Islet of Langerhans (tissue), 1 donor: ENCODE results near the gene HAUS7.

Experiments
- FAIRE-seq: peaks from one replicate; lab custom pipeline; 2011; peaks lifted over from hg19 to GRCh38; lab: Jason Lieb, UNC

Gene HAUS7

DNA sequence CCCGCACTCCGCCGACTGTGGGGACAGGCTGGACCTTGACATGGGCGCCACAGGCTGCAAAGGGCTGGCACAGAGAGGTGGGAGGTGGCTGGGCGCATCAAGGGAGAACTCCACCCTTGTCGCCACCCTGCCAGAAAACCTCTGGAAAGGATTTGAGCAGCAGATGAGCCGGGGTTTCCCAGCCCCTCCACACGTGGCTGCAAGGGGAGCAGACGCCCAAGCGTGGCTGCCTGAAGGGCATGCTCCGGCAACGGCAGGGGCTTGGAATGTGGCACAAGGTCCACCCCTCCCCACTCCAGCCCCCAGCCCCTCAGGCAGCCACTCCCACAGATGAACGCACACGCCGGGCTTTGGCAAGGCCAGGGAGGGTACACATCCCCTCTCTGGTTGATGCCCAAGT, 29.0 kb upstream of the HAUS7 start:
- FAIRE-seq: no peak

- FAIRE-seq: no peak
Measured at GRCh38 chrX:153498453-153498852, 28.1 kb upstream of the HAUS7 start.

- no peak for FAIRE-seq
Measured at GRCh38 chrX:153496590-153496959, 26.2 kb upstream of the HAUS7 start.

GRCh38 chrX:153495903-153496589, 25.7 kb upstream of the HAUS7 start:
- no peak for FAIRE-seq

DNA sequence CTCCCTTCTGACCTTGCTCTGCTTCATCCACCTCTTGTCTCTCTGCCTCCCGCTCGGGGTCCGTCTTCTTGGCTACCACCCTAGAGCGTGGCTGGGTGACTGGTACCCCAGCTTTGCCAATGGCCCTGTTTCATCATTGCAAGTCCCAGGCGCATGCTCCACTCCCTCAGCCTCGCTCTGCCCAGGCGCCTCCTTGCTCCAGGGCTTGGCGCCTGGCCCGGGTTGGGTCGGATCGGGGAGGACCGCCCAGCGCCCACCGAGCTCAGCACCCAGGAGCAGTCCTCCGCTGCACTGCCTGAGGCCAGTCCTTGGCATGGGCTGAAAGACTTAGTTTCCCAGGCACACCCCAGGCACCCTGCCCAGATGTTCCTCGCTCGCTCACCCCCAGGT, 25.0 kb upstream of the HAUS7 start:
- FAIRE-seq: no peak

- FAIRE-seq: no peak
Measured at GRCh38 chrX:153494541-153495361, 24.4 kb upstream of the HAUS7 start, which contains the start of gene BGN. BGN (plus strand) TSS chrX:153494980; CDS start chrX:153504632, 9,652 bp downstream.

- FAIRE-seq: no peak
Measured at GRCh38 chrX:153494061-153494460, 23.7 kb upstream of the HAUS7 start.

DNA sequence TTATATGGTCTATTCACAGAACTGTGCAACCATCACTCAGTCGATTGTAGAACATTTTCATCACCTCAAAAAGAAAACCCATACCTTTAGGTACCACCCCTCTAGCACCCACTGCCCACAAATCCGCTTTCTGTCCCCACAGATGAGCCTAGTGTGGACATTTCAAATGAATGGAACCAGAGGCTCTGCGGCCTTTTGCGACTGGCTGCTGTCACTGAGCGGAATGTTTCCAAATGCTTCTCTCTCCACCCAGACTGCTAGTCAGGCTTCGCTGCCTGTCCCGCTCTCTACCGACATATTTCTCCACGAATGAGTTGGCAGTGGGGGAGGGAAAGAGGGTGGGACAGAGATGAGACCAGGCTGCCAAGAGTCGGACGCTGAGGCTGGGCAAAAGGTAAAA, 22.7 kb upstream of the HAUS7 start:
- FAIRE-seq: no peak

DNA sequence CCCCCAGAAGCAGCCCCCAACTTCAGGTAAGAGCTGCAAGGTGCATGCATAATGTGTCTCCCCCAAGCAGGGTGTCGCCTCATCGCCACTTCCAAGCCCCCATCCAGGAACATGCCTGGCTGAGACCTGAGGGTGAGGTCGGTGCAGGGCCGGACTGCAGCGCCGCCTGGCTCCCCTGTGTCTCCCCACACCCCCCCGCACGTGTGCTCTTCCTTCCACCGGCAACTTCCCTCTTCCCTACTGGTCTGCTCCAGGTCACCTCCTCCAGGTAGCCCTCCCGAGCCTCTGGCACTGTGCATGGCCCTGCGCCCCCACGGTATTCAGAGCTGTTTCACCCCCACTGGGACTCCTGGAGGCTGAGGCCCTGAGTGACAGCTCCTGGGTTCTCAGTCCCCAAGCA, 22.2 kb upstream of the HAUS7 start:
- no peak for FAIRE-seq

DNA sequence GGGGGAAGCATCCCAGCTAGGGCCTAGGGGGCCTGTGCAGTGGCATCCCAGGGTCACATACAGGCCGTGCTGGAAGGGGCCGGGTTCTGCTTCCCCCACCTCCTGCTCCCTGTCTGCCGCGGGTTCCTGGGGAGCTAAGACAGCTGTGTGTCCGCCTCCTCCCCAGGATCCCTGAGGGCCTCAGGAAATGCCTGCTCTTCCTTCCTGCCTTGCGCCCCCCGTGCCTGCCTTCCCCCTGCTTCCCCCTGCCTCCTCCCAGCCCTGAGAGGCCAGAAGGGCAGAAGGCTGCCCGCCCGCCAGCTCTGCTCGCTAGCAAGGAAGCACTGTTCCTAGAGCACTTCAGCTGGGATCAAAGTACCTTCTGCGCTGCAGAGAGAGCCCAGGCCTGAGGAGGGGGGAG, 21.5 kb upstream of the HAUS7 start:
- no peak for FAIRE-seq

- no peak for FAIRE-seq
Measured at GRCh38 chrX:153491351-153491914, 21.1 kb upstream of the HAUS7 start.

- no peak for FAIRE-seq
Measured at GRCh38 chrX:153490217-153490930, 20.0 kb upstream of the HAUS7 start.

DNA sequence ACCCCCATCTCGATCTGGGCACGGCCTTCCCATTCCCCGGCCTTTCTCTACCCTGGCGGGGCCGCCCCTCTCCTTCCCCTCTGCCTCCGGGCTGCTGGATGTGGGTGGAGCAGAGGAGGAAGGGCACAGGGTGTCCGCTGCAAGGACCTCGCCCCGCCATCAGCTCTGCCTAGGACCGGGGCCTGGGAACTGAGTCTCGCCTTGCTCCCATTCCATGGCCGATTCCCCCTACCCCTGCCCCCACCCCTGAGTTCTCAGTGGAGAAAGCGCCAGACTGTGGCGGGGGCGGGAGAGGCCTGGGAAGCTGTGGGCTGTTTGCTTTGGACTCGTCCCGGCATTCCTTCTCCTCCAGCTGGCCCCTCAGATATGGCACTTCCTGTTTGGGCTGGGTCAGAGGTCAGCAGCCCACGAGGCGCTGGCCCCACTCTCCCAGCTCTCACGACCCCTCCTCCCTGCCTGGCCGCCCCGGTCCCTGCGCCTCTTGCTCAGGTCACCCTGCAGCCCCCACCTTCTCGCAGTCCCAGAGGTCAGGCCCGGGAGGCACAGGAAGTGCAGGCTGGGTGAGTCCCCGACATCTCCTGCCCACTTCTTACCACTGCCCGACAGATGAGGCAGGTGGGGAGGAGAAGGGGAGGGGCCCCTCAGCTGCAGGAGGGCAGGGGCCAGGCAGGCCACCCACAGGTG, 18.0 kb upstream of the HAUS7 start:
- no peak for FAIRE-seq

GRCh38 chrX:153487590-153488071, 17.3 kb upstream of the HAUS7 start:
- no peak for FAIRE-seq

GRCh38 chrX:153486171-153486570, 15.8 kb upstream of the HAUS7 start:
- FAIRE-seq: no peak

GRCh38 chrX:153485396-153486080, 15.2 kb upstream of the HAUS7 start:
- no peak for FAIRE-seq

GRCh38 chrX:153482376-153483015, 12.1 kb upstream of the HAUS7 start:
- no peak for FAIRE-seq

DNA sequence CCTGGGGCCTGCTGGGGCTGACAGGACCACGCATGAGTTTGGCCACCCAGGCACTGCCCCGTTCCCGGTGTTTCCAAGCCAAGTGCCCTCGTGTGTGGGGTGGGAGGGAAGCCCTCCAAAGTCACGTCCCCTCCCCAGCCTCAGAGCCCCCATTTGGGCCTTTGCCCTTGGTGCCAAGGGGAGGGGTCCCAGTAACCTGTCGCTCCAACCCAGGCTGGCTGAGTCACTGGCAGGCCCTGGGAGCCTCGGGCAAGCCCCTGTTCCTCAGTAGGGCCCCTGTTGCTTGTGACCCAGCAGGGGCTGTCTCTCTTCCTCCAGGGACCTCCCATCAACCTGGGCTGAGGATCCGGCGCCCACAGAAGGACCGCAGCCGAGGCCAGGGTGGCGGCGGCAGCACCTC, 10.7 kb upstream of the HAUS7 start:
- FAIRE-seq: no peak

- FAIRE-seq: no peak
Measured at GRCh38 chrX:153478746-153479145, 8.4 kb upstream of the HAUS7 start.

GRCh38 chrX:153477901-153478300, 7.5 kb upstream of the HAUS7 start:
- FAIRE-seq: no peak

DNA sequence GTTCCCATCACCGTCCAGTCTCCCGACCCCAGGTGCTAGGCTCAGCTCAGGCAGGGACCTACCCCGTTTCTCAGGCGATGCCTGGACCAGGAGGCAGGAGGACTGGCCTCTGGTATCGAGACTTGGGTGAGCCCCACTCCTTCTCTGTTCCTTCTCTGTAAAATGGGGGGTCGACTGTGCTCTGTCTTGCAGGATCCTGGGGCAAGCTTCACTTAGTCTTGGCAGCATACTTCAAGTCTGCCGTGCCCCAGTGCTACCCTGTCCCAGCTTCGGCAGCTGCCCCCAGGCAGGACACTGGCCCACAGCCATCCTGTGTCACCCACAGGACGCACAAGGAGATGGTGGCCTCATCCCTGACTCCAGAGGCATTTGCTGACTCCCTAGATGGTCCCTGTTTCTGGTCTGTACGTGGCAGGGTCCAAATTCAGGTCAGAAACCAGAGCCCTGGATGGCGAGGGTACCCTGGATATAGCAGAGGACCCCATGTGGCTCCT, 7.0 kb upstream of the HAUS7 start:
- no peak for FAIRE-seq
